ENCODE data around the gene NFIA. TPM values are rescaled to one million over a fixed set of nuclear protein-coding genes. Genes with fewer than 3 reads are reported as not detected.
A peak's percentile ranks its signal among the peaks of the same experiment; 100 is the strongest.

NFIA gene
- total and polyA plus RNA-seq, 9 of the 15 experiments (the other 6 are each of a cell fraction or from before 2014, with no cell fraction given) = 5.3 to 24.9 (median 9.8) TPM

- TF ChIP-seq FOXO4 (CRISPR knock-in tag; IDR thresholded peaks at IDR 0.05) (no peak), ZNF324 (CRISPR knock-in tag; IDR thresholded peaks at IDR 0.05) (no peak), ZNF12 (CRISPR knock-in tag; IDR thresholded peaks at IDR 0.05) (no peak), BCOR (IDR thresholded peaks at IDR 0.05) (0 out of 2 replicates have a peak, but pooled peaks have one; percentile 16), PRDM10 (IDR thresholded peaks at IDR 0.05; ENCODE audit: partially characterized antibody) (peak; percentile 19), ZBTB33 (CRISPR knock-in tag; IDR thresholded peaks at IDR 0.05) (0 out of 2 replicates have a peak, but pooled peaks have one; percentile 38), XRCC4 (IDR thresholded peaks at IDR 0.05; ENCODE audit: extremely low read depth, insufficient read depth, insufficient read length) (no peak), HDAC2 (IDR thresholded peaks at IDR 0.05) (0 out of 2 replicates have a peak, but pooled peaks have one; percentile 11), ZNF318 (IDR thresholded peaks at IDR 0.05; ENCODE audit: borderline replicate concordance in 1 of 2, low read depth in 1 of 2) (no peak), ZNF57 (CRISPR knock-in tag; IDR thresholded peaks at IDR 0.05) (no peak)
Observed at GRCh38 chr1:61263905-61264824, 181.8 kb downstream of the NFIA start (continued).
